ENCODE data around the gene CDK17.
"Not testable (repeated sequence)": the region's sequence is repeated elsewhere in the genome, so short reads cannot be mapped to it uniquely, and the experiment has no call there.

CDK17 gene

DNA sequence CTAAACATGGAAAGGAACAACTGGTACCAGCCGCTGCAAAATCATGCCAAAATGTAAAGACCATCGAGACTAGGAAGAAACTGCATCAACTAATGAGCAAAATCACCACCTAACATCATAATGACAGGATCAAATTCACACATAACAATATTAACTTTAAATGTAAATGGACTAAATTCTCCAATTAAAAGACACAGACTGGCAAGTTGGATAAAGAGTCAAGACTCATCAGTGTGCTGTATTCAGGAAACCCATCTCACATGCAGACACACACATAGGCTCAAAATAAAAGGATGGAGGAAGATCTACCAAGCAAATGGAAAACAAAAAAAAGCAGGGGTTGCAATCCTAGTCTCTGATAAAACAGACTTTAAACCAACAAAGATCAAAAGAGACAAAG lies 82.4 kb downstream of the CDK17 start:
- peaks cover 18% of the 10 kb centered on the region for H3K36me3 Mint-ChIP-seq (ENCODE audit: low read depth)
- not testable (repeated sequence) for H3K4me3 Mint-ChIP-seq

DNA sequence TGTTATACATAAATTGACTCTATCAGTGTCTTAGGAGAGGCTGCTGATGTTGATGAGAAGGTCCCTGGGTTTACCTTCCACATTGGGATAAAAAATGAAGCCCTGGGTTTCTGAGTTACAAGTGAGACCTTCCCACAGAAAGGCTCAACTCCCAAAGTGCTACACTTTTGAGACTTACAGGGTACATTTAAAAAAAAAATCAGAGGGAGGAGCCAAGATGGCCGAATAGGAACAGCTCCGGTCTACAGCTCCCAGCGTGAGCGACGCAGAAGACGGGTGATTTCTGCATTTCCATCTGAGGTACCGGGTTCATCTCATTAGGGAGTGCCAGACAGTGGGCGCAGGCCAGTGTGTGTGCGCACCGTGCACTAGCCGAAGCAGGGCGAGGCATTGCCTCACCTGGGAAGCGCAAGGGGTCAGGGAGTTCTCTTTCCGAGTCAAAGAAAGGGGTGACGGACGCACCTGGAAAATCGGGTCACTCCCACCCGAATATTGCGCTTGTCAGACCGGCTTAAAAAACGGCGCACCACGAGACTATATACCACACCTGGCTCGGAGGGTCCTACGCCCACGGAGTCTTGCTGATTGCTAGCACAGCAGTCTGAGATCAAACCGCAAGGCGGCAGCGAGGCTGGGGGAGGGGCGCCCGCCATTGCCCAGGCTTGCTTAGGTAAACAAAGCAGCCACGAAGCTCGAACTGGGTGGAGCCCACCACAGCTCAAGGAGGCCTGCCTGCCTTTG lies 84.3 kb downstream of the CDK17 start:
- H3K27me3 Mint-ChIP-seq (ENCODE audit: low read depth); H3K9me3 Mint-ChIP-seq: not testable (repeated sequence)
- Mint-ChIP-seq H3K4me1 (ENCODE audit: low read depth) (peaks cover 12% of the 10 kb centered on the region), H3K4me3 (peak overlapping the region; percentile 87), H3K27ac (peak overlapping the region; percentile 76), H3K36me3 (ENCODE audit: low read depth) (peaks cover 12% of the 10 kb centered on the region)

More for the DNA sequence above, 82.4 kb downstream of the CDK17 start:
- H3K4me1 Mint-ChIP-seq (ENCODE audit: low read depth), result peaks cover 12% of the 10 kb centered on the region
- H3K9me3 Mint-ChIP-seq; H3K27me3 Mint-ChIP-seq (ENCODE audit: low read depth); H3K27ac Mint-ChIP-seq: not testable (repeated sequence)

DNA sequence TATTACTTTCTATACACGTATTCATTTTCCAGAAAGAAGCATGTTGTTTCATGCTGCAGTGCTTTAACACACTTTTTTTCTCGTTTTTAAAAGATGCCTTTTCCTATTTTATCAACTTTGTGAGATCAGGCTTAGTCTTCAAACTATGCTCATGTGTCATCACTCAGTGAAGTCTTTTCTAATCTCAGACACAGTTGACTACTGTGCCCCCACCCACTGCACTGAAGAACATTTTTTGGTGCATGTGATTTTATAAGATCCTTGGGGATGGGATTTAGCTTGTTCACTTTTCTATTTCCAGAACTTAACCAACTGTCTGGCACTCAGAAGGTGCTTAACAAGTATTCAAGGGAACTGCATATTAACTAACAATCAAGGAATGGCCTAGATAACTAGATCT lies 85.5 kb downstream of the CDK17 start:
- Mint-ChIP-seq H3K27ac (no peak overlapping the region), H3K9me3 (peaks cover 4% of the 10 kb centered on the region), H3K27me3 (ENCODE audit: low read depth) (no peaks in the 10 kb centered on the region), H3K36me3 (ENCODE audit: low read depth) (peaks cover 13% of the 10 kb centered on the region), H3K4me3 (no peak overlapping the region), H3K4me1 (ENCODE audit: low read depth) (peaks cover 12% of the 10 kb centered on the region)

DNA sequence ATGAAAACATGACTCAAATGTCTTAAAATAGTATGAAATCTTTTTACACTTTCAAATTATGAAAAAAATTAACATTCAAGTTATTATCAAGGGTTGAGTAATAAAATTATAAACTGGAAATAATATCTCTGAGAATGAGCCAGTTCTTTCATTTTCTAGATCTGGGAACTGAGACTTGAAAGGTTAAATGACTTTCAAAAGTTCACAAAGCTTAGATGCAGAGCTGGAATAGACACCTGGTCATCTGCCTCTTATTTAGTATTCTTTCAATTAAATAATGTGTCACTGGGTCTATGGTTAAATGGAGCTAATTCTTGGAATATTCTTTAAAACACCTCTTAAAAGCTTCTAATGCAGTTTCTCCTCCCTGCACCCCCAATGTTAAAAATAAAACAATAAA lies 86.6 kb downstream of the CDK17 start:
- peaks cover 16% of the 10 kb centered on the region for H3K4me1 Mint-ChIP-seq (ENCODE audit: low read depth)
- H3K27ac Mint-ChIP-seq, result no peak overlapping the region
- H3K36me3 Mint-ChIP-seq (ENCODE audit: low read depth), result peaks cover 18% of the 10 kb centered on the region
- peaks cover 4% of the 10 kb centered on the region for H3K9me3 Mint-ChIP-seq
- no peak overlapping the region for H3K4me3 Mint-ChIP-seq
- no peaks in the 10 kb centered on the region for H3K27me3 Mint-ChIP-seq (ENCODE audit: low read depth)

DNA sequence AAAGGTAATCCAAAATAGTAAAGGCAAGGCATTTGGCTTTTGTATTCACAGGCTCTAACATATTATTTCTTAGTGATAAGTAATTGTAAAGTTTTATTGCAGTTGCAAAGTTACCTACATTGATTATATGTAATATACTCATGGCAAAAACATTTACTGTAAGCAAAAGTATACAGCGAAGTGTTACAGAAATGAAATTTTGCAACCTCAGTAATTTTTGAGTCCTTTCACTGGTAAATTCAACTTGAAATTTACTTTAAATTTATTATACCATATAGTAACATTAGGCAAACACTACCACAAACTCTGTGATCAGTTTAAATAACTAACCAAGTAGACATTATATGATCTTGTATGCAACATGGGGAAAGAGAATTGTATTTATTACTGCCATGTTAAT lies 89.0 kb downstream of the CDK17 start:
- no peak overlapping the region for H3K27ac Mint-ChIP-seq
- no peaks in the 10 kb centered on the region for H3K27me3 Mint-ChIP-seq (ENCODE audit: low read depth)
- peaks cover 14% of the 10 kb centered on the region for H3K36me3 Mint-ChIP-seq (ENCODE audit: low read depth)
- H3K9me3 Mint-ChIP-seq, result no peaks in the 10 kb centered on the region
- H3K4me3 Mint-ChIP-seq, result no peak overlapping the region
- H3K4me1 Mint-ChIP-seq (ENCODE audit: low read depth), result peaks cover 17% of the 10 kb centered on the region

DNA sequence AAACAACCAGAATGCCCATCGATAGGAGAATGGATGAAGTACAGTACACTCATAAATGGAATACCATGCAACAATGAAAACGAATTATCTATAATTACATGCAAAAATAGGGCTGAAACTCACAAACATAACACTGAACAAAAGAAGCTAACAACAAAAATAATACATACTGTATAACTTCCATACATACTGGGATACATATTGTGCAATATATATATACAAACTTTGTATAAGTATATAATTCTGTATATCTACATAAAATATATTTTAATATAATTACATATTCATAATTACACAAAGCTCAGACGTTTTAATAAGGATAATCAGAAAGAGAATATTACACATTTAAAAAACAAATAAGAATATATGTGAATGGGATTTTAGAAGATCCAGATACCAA lies 90.2 kb downstream of the CDK17 start:
- Mint-ChIP-seq H3K36me3 (ENCODE audit: low read depth) (peaks cover 12% of the 10 kb centered on the region), H3K27ac (no peak overlapping the region), H3K4me1 (ENCODE audit: low read depth) (peaks cover 14% of the 10 kb centered on the region), H3K27me3 (ENCODE audit: low read depth) (no peaks in the 10 kb centered on the region), H3K4me3 (no peak overlapping the region), H3K9me3 (no peaks in the 10 kb centered on the region)

DNA sequence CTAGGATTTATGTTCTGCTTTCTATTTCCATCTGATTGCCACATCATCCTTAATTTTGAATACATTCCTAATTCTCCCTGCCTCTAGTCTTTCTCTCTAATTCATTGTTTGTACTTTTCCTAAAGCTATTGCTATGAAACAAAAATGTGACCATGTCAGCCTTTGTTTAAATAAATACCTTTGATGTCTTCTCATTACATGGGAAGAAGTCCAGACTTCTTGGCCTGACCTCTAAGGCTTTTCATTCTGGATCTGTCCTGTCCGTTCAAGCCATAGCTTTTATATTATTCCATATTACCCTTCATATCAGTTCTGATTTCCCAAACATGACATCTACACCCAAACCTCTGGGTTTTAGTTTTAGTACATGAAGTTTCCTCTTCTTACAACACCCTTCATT lies 91.4 kb downstream of the CDK17 start:
- Mint-ChIP-seq H3K36me3 (ENCODE audit: low read depth) (peaks cover 13% of the 10 kb centered on the region), H3K4me3 (no peak overlapping the region), H3K27me3 (ENCODE audit: low read depth) (no peaks in the 10 kb centered on the region), H3K4me1 (ENCODE audit: low read depth) (peaks cover 10% of the 10 kb centered on the region), H3K9me3 (no peaks in the 10 kb centered on the region), H3K27ac (no peak overlapping the region)

DNA sequence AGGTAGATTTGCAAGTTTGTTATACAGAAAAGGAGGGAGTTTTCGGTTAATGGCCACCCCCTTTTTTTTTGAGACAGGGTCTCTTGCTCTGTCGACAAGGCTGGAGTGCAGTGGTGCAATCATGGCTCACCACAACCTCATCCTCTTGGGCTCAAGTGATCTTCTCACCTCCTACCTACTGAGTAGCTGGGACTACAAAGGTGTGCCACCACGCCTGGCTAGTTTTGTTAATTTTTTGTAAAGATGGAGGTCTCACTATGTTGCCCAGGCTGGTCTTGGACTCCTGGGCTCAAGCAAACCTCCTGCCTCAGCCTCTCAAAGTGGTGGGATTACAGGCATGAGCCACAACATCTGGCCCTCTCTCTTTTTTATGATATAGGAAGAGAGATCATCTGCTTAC lies 94.6 kb downstream of the CDK17 start:
- Mint-ChIP-seq H3K36me3 (ENCODE audit: low read depth) (peaks cover 12% of the 10 kb centered on the region), H3K27ac (no peak overlapping the region), H3K9me3 (no peaks in the 10 kb centered on the region), H3K4me1 (ENCODE audit: low read depth) (peaks cover 9% of the 10 kb centered on the region), H3K4me3 (no peak overlapping the region), H3K27me3 (ENCODE audit: low read depth) (no peaks in the 10 kb centered on the region)

DNA sequence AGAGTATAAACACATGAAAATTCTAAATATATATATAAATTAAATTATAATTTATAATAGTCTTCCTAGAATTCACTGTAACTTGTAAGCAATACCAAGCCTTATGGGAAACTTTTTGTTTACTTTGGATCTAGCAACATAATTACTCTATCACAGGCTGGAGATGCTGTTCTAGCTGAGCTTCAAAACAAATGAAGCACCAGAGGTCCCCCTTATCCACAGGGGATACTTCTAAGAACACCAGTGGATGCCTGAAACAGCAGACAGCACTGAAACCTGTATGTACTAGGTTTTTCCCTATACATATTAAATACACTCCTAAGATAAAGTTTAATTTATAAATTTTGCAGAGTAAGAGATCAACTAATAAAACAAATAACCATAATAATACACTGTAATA lies 96.6 kb downstream of the CDK17 start:
- Mint-ChIP-seq H3K36me3 (ENCODE audit: low read depth) (peaks cover 15% of the 10 kb centered on the region), H3K9me3 (no peaks in the 10 kb centered on the region), H3K27me3 (ENCODE audit: low read depth) (no peaks in the 10 kb centered on the region), H3K27ac (no peak overlapping the region), H3K4me3 (no peak overlapping the region), H3K4me1 (ENCODE audit: low read depth) (peaks cover 5% of the 10 kb centered on the region)

DNA sequence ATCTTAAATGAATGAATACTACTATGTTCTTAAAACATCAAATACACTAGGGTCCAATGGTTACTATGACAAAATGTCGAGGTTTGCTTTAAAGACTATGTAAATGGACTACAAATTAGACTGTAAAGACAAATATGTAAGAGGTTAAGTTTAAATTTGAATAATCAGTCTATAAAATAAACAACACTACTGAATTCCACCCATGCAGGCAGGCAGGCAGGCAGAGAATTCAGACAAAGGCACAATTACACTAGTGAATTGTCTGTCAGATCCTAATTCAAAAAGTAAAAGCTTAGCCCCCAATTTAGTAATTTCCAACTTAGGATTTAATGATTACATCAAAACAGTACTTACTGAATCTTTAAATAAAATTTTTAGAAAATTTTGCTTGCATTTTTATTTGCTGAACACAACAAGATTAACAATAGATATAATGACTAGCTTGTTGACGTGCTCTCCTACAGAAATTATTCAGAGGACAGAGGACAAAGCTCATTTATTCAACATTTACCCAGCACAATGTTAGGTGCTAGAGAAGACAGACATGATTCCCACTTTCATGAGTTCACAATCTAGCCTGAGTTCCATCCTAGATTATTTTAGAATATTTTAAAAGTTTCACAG lies 97.4 kb downstream of the CDK17 start:
- Mint-ChIP-seq H3K9me3 (no peaks in the 10 kb centered on the region), H3K27ac (no peak overlapping the region), H3K4me3 (no peak overlapping the region), H3K36me3 (ENCODE audit: low read depth) (peaks cover 15% of the 10 kb centered on the region), H3K4me1 (ENCODE audit: low read depth) (peaks cover 5% of the 10 kb centered on the region), H3K27me3 (ENCODE audit: low read depth) (no peaks in the 10 kb centered on the region)

DNA sequence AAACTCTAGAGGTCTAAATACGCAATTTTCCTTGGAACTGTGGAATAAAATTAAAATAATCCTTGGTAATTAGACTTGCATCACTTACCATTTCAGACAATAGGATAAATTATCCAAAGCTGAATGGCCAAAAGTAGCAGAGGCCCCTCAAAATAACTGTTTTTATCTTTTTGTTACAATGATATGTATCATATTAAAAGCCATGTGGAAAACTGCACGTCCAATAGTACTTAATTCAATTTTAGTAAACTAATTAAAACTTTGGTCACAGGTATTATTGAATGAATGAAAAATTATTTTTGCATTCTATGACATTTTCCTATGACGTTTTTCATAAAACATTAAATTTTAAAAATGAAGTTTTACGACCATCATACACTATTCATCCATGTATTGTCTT lies 98.5 kb downstream of the CDK17 start:
- Mint-ChIP-seq H3K27me3 (ENCODE audit: low read depth) (no peaks in the 10 kb centered on the region), H3K36me3 (ENCODE audit: low read depth) (peaks cover 20% of the 10 kb centered on the region), H3K4me3 (no peak overlapping the region), H3K27ac (no peak overlapping the region), H3K4me1 (ENCODE audit: low read depth) (peaks cover 2% of the 10 kb centered on the region), H3K9me3 (no peaks in the 10 kb centered on the region)

DNA sequence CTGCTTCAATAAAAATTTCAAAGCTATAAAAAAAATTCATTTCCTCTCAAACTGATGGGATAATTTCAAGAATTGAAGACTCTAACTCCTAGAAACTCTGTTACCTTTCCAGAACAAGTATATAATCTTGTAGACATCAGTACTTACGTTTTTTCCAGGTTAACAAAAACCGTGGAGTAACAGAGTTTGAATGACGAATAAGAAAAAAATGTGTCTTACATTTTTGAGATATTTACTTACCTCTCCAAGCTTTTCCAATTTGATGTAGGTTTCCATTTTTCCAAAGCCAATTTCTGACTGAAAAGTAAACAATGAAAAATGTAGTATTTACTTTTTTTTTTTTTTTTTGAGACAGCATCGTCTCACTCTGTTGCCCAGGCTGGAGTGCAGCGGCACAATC lies 100.2 kb downstream of the CDK17 start:
- no peaks in the 10 kb centered on the region for H3K27me3 Mint-ChIP-seq (ENCODE audit: low read depth)

DNA sequence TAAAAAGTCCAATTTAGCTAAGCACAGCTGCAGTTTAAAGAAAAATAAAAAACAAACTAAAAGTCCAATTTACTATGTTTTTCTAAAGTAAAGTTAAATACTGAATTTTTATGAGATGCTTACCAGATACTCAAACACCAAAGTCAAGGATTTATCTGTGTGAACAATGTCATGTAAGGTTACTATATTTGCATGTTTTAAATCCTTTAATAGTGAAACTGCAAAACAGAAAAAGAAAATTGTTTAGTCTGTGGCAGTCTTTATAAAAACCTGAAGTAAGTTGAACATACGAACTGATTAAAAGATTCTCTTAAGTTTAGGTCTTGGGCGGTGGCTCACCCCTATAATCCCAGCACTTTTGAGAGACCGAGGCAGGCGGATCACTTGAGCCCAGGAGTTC lies 102.7 kb downstream of the CDK17 start:
- Mint-ChIP-seq H3K36me3 (ENCODE audit: low read depth) (peaks cover 27% of the 10 kb centered on the region), H3K4me3 (no peak overlapping the region), H3K9me3 (no peaks in the 10 kb centered on the region), H3K27me3 (ENCODE audit: low read depth) (no peaks in the 10 kb centered on the region), H3K4me1 (ENCODE audit: low read depth) (peaks cover 8% of the 10 kb centered on the region), H3K27ac (no peak overlapping the region)

More for the DNA sequence above, 100.2 kb downstream of the CDK17 start:
- peaks cover 7% of the 10 kb centered on the region for H3K4me1 Mint-ChIP-seq (ENCODE audit: low read depth)
- no peak overlapping the region for H3K4me3 Mint-ChIP-seq
- H3K36me3 Mint-ChIP-seq (ENCODE audit: low read depth), result peaks cover 23% of the 10 kb centered on the region
- H3K9me3 Mint-ChIP-seq, result no peaks in the 10 kb centered on the region
- H3K27ac Mint-ChIP-seq, result no peak overlapping the region

DNA sequence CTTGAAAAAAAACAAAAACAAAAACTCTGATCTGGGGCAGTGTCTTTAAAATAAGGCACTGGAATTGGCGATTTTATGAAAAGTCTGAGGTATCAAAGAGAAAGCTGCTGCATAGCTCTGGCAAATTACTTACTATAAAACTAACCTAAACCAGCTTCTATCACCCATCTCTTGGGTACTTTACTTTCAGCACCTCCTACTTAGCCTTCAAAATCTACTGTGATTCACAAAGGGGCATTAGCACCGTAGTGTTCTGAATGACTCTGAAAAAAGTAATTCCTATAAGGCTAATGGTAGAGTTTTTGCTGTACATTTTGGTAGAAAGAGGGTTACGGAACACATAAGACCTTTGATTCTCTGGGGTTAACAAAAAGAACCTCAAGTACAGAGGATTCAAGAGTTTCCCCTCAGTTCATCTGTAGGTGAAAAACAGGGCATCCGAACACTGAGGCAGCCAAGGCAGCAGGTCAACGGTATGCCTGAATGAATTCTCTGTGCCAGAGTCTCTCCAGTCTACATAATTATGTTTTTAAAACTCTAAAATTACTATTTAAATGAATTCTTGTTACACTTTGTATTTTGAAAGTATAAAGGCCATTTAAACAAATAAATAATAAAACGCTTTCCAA lies 104.6 kb downstream of the CDK17 start:
- no peak overlapping the region for H3K27ac Mint-ChIP-seq
- no peaks in the 10 kb centered on the region for H3K9me3 Mint-ChIP-seq
- H3K36me3 Mint-ChIP-seq (ENCODE audit: low read depth), result peaks cover 32% of the 10 kb centered on the region
- peaks cover 8% of the 10 kb centered on the region for H3K4me1 Mint-ChIP-seq (ENCODE audit: low read depth)
- no peaks in the 10 kb centered on the region for H3K27me3 Mint-ChIP-seq (ENCODE audit: low read depth)
- no peak overlapping the region for H3K4me3 Mint-ChIP-seq

DNA sequence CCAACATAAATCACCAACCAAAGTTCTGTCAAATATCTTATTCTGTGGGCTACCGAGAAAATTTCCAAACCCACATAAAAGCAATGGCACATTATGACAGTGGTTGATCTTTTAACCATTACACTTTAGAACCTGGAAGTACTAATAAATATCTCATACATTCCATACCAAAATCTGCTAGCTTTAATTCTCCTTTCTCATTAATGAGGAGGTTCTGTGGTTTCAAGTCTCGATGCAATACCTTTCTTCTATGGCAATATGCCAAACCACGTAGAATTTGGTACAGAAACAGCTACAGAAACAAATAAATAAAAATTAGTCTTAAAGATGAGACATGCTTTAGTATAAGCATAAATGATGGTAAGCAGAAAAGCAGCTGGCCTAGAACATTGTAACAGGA lies 105.4 kb downstream of the CDK17 start:
- H3K9me3 Mint-ChIP-seq, result no peaks in the 10 kb centered on the region
- no peak overlapping the region for H3K27ac Mint-ChIP-seq
- peaks cover 31% of the 10 kb centered on the region for H3K36me3 Mint-ChIP-seq (ENCODE audit: low read depth)
- H3K4me1 Mint-ChIP-seq (ENCODE audit: low read depth), result peaks cover 8% of the 10 kb centered on the region
- no peaks in the 10 kb centered on the region for H3K27me3 Mint-ChIP-seq (ENCODE audit: low read depth)
- H3K4me3 Mint-ChIP-seq, result no peak overlapping the region
